Osteoblast (primary cell): Measurements from ENCODE around the gene DNPEP. TPM values are rescaled to one million over a fixed set of nuclear protein-coding genes. Genes with fewer than 3 reads are reported as not detected.

Experiments used
- DNase-seq: peaks from one replicate; pipeline ENCODE4 v3.0.0; 2011; ENCODE audit warnings: low spot score, mixed read lengths; ENCODE audit not compliant: insufficient read length; ENCODE audit errors: missing footprints
- H2AFZ ChIP-seq: 2 replicates; pipeline ENCODE4 v1.6.0; 2011; ENCODE audit warnings: mild to moderate bottlenecking, low read length
- H3K27ac ChIP-seq: 2 replicates; pipeline ENCODE4 v1.5.1; 2011; ENCODE audit warnings: mild to moderate bottlenecking, low read depth, low read length, moderate library complexity
- H3K27me3 ChIP-seq: 2 replicates; pipeline ENCODE4 v1.6.0; 2012; ENCODE audit warnings: mild to moderate bottlenecking, control low read depth, inconsistent platforms, low read length, moderate library complexity; ENCODE audit not compliant: insufficient read depth
- H3K36me3 ChIP-seq: 2 replicates; pipeline ENCODE4 v1.5.1; 2011; ENCODE audit warnings: mild to moderate bottlenecking, low read length, control low read depth, moderate library complexity; ENCODE audit not compliant: insufficient read depth
- H3K4me1 ChIP-seq: 2 replicates; pipeline ENCODE4 v1.5.1; 2011; ENCODE audit warnings: mild to moderate bottlenecking, low read length, control low read depth, moderate library complexity; ENCODE audit not compliant: insufficient read depth
- H3K4me2 ChIP-seq: 2 replicates; pipeline ENCODE4 v1.6.0; 2011; ENCODE audit warnings: mild to moderate bottlenecking, low read length; ENCODE audit not compliant: insufficient read depth
- H3K4me3 ChIP-seq: fragments of 200-600 bp; sonication (generic); 3 replicates; pipeline ENCODE4 v1.5.1; 2012; ENCODE audit warnings: mild to moderate bottlenecking, low read length, inconsistent platforms; ENCODE audit not compliant: insufficient read depth
- H3K79me2 ChIP-seq: 2 replicates; pipeline ENCODE4 v1.6.0; 2012; ENCODE audit warnings: mild to moderate bottlenecking, low read length, control low read depth, inconsistent platforms; ENCODE audit not compliant: insufficient read depth
- H3K9me3 ChIP-seq: 2 replicates; pipeline ENCODE4 v1.5.1; 2011; ENCODE audit warnings: low read depth, low read length, control low read depth
- H4K20me1 ChIP-seq: 2 replicates; pipeline ENCODE4 v1.6.0; 2012; ENCODE audit warnings: mild to moderate bottlenecking, low read length, control low read depth; ENCODE audit not compliant: insufficient read depth
- total RNA-seq: library from RNA; depleted of rRNA; stranded (reverse); fragments of >200 nt; gene quantifications from 2 replicates; pipeline ENCODE4 v1.2.3, GENCODE V29; 2012
- TF ChIP-seq, protein P1 (sequence below): IDR thresholded peaks from 2 replicates; pipeline ENCODE4 v1.5.1; 2011; ENCODE audit warnings: mild to moderate bottlenecking, low read depth, low read length, moderate library complexity; ENCODE audit errors: extremely low read depth

The DNPEP gene
- total RNA-seq, 1 donor = 67.3 TPM

DNA sequence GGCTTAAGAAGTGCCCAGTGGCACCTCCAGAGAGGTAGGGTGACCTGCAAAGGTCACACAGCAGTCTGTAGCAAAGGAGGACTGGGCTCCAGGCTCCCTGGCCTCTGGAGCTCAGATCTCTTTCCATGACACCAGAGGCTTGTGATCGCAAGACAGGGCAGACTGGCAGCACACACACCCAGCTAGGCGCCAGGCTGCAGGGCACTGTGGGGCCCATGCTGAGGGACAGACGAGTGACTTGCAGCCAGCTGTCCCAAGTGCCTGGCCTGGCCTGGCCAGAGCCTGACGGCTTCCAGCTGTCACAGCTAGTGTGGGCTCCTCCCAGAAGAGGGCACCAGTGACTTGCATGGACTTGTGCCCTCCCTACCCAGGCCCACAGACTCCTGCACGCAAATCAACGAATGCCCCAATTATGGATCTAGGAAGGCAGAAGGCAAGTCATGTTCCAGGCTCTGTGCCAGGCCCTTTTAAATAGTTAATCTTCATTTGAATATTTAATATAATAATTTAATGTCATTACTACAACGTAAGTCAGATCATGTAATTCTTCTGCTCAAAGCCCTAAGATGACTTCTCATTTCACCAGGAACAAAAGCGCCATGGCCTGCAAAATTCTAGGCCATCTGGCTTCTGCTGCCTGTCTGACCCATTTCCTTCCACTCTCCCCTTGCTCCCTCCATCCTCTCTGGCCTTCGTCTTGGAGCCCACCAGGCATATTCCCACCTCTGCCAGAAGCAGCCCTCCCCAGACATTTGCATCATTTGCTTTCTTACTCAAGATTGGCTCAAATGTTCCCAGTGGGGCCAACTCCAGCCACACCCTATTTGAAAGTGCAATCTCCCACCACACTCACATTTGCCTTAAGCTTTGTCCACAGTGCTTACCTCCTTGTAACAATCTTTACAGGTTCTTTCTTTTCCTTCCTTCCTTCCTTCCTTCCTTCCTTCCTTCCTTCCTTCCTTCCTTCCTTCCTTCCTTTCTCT lies 43.2 kb upstream of the DNPEP start:
- H3K79me2 ChIP-seq = no peaks in the 10 kb centered on the region
- no peak overlapping the region for H3K4me3 ChIP-seq
- peak; percentile 93 for DNase-seq
- no peak overlapping the region for H3K27ac ChIP-seq
- H3K4me1 ChIP-seq = peaks cover 18% of the 10 kb centered on the region
- H3K4me2 ChIP-seq = no peak overlapping the region
- no peaks in the 10 kb centered on the region for H4K20me1 ChIP-seq
- H3K9me3 ChIP-seq = no peaks in the 10 kb centered on the region
- H3K27me3 ChIP-seq = peaks cover 4% of the 10 kb centered on the region
- TF ChIP-seq, protein P1, sequence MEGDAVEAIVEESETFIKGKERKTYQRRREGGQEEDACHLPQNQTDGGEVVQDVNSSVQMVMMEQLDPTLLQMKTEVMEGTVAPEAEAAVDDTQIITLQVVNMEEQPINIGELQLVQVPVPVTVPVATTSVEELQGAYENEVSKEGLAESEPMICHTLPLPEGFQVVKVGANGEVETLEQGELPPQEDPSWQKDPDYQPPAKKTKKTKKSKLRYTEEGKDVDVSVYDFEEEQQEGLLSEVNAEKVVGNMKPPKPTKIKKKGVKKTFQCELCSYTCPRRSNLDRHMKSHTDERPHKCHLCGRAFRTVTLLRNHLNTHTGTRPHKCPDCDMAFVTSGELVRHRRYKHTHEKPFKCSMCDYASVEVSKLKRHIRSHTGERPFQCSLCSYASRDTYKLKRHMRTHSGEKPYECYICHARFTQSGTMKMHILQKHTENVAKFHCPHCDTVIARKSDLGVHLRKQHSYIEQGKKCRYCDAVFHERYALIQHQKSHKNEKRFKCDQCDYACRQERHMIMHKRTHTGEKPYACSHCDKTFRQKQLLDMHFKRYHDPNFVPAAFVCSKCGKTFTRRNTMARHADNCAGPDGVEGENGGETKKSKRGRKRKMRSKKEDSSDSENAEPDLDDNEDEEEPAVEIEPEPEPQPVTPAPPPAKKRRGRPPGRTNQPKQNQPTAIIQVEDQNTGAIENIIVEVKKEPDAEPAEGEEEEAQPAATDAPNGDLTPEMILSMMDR = peak; percentile 50
- peak overlapping the region; percentile 71 for H2AFZ ChIP-seq
- H3K36me3 ChIP-seq = no peaks in the 10 kb centered on the region

DNA sequence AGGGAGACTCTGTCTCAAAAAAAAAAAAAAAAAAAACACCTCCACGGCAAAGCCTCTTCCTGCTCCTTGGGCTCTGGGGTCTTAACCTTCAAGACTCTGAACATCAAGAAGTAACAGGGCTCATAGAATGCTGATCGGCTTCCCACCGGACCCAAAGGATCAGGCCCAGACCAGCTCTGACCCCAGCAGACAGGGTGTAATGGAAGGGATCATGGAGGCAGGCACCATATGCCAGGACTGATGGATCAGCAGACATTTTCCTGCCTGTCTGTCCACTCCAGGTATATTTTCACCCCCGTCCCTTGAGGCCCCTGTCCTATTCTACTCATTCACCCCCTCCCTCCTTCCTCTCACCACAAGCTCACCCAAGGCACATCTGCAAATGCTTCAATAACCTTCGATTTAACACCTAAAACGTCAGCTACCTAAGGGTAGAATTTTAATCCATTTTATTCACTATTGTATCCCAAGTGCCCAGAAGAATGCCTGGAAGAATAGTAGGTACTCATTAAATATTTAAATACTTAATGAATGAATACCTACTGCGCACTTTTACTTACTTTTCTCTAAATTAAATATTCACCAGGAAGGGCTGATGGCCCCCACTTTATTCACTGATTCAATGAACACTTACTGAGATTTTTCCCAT lies 42.4 kb upstream of the DNPEP start:
- Histone ChIP-seq H2AFZ (peak overlapping the region; percentile 71), H3K36me3 (no peaks in the 10 kb centered on the region), H3K4me2 (no peak overlapping the region), H4K20me1 (no peaks in the 10 kb centered on the region), H3K79me2 (no peaks in the 10 kb centered on the region), H3K9me3 (no peaks in the 10 kb centered on the region), H3K4me3 (no peak overlapping the region), H3K27ac (no peak overlapping the region), H3K27me3 (no peaks in the 10 kb centered on the region), H3K4me1 (peaks cover 16% of the 10 kb centered on the region)
- DNase-seq = peak; percentile 72
- TF ChIP-seq, protein P1 = no peak

DNA sequence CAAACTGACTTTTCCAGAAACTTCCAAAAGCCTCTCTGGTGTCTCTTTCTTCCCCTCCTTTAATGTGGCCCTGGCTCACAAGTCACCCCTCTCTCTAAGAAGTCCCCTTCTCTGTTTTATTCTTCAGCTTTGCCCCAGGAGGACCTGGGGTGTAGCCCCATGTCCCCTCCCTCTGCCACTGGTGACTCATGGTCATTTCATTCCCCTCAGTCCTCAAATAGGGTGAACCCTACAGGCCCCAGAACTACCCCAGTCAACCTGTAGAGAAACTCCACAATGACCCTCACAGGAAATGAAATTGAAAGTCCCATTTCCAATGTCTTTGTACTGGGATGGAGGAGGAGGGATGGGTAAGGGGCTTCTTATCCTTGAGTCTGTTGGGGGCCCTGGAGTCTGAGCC lies 40.8 kb upstream of the DNPEP start:
- Histone ChIP-seq H2AFZ (peak overlapping the region; percentile 2), H3K4me3 (no peak overlapping the region), H3K27ac (no peak overlapping the region), H3K36me3 (no peaks in the 10 kb centered on the region), H4K20me1 (no peaks in the 10 kb centered on the region), H3K79me2 (no peaks in the 10 kb centered on the region), H3K9me3 (no peaks in the 10 kb centered on the region), H3K4me1 (peaks cover 15% of the 10 kb centered on the region), H3K27me3 (no peaks in the 10 kb centered on the region), H3K4me2 (no peak overlapping the region)
- DNase-seq = peak; percentile 70
- TF ChIP-seq, protein P1 = no peak
